H1 (cell line): ENCODE measurements around the gene BRD8. TPM values are rescaled to one million over a fixed set of nuclear protein-coding genes. Genes with fewer than 3 reads are reported as not detected.

Source experiments
- CTCF ChIA-PET: fragments of 300-600 bp; sonication (Branson Sonifier 250); formaldehyde crosslinking; loops from one replicate; lab custom pipeline; 2021; ENCODE audit not compliant: partially characterized antibody; lab: Charles Lee
- POLR2A ChIA-PET: fragments of 300-600 bp; sonication (Branson Sonifier 250); formaldehyde crosslinking; loops from one replicate; lab custom pipeline; 2021; ENCODE audit warnings: inconsistent platforms; ENCODE audit not compliant: partially characterized antibody; lab: Charles Lee
- DNase-seq, 2 experiments: peaks; one replicate each; pipeline versions ENCODE4 v3.0.0 to v3.0.0-alpha.2; 2010 to 2022; ENCODE audit warnings: low spot score in 2 of 2, low read depth in 1 of 2, mixed read lengths in 1 of 2
- FAIRE-seq: peaks from 2 replicates; lab custom pipeline; 2011; peaks lifted over from hg19 to GRCh38; lab: Jason Lieb, UNC
- H2AFZ ChIP-seq: 2 replicates; pipeline ENCODE4 v1.8.1; 2012; ENCODE audit warnings: low read length, inconsistent platforms
- H2AK5ac ChIP-seq: 2 replicates; pipeline ENCODE4 v1.6.1; 2013; ENCODE audit warnings: low read depth, low read length
- H2BK120ac ChIP-seq: replicated peaks from 2 replicates; pipeline ENCODE3; 2013; ENCODE audit warnings: low read depth, low read length, inconsistent platforms
- H2BK12ac ChIP-seq: 2 replicates; pipeline ENCODE4 v1.6.1; 2013; ENCODE audit warnings: low read depth, low read length
- H2BK15ac ChIP-seq: 2 replicates; pipeline ENCODE4 v1.6.1; 2013; ENCODE audit warnings: low read length
- H2BK20ac ChIP-seq: 2 replicates; pipeline ENCODE4 v1.6.1; 2013; ENCODE audit warnings: low read length
- H2BK5ac ChIP-seq: 2 replicates; pipeline ENCODE4 v1.6.1; 2013; ENCODE audit warnings: low read depth, low read length
- H3K14ac ChIP-seq: 2 replicates; pipeline ENCODE4 v1.6.1; 2013; ENCODE audit warnings: inconsistent platforms; ENCODE audit not compliant: insufficient read length
- H3K18ac ChIP-seq: 2 replicates; pipeline ENCODE4 v1.6.1; 2013; ENCODE audit warnings: low read length; ENCODE audit errors: extremely low read depth
- H3K23ac ChIP-seq: 2 replicates; pipeline ENCODE4 v1.6.1; 2013; ENCODE audit warnings: inconsistent platforms; ENCODE audit not compliant: insufficient read length
- H3K23me2 ChIP-seq: 2 replicates; pipeline ENCODE4 v1.6.1; 2013; ENCODE audit warnings: low read depth, low read length
- H3K27ac ChIP-seq: 2 replicates; pipeline ENCODE4 v1.6.1; 2011; ENCODE audit warnings: low read depth, low read length, inconsistent platforms
- H3K27me3 ChIP-seq, 4 experiments: replicated peaks in 1 of 4; 1 replicate in 1 of 4; 2 replicates in 3 of 4; pipeline versions ENCODE4 v1.6.1 to v1.8.1; 2011 to 2013; ENCODE audit warnings: low read length in 3 of 4, mild to moderate bottlenecking in 3 of 4, inconsistent platforms in 2 of 4, mixed read lengths in 2 of 4, moderate library complexity in 1 of 4; ENCODE audit not compliant: control insufficient read depth in 3 of 4, insufficient read depth in 3 of 4; ENCODE audit errors: extremely low read depth in 1 of 4
- H3K36me3 ChIP-seq, 4 experiments: 2 replicates each; pipeline versions ENCODE4 v1.6.1 to v1.8.1; 2011 to 2013; ENCODE audit warnings: mild to moderate bottlenecking in 4 of 4, low read length in 3 of 4, moderate library complexity in 2 of 4, control low read depth in 1 of 4, inconsistent platforms in 1 of 4; ENCODE audit not compliant: insufficient read depth in 4 of 4, control insufficient read depth in 2 of 4
- H3K4ac ChIP-seq: replicated peaks from 2 replicates; pipeline ENCODE3; 2013; ENCODE audit warnings: low read length, low read depth, mixed read lengths, inconsistent platforms; ENCODE audit not compliant: insufficient read length
- H3K4me1 ChIP-seq, 4 experiments: replicated peaks in 1 of 4; 1 replicate in 1 of 4; 2 replicates in 3 of 4; pipeline versions ENCODE4 v1.6.1 to v1.8.1; 2011 to 2013; ENCODE audit warnings: low read length in 3 of 4, inconsistent platforms in 2 of 4, mixed read lengths in 1 of 4; ENCODE audit not compliant: insufficient read depth in 4 of 4, control insufficient read depth in 3 of 4
- H3K4me2 ChIP-seq, 2 experiments: 2 replicates each; pipeline versions ENCODE4 v1.6.1 to v1.8.1; 2011 to 2013; ENCODE audit warnings: low read depth in 2 of 2, low read length in 2 of 2, control low read depth in 1 of 2, inconsistent platforms in 1 of 2, mild to moderate bottlenecking in 1 of 2; ENCODE audit not compliant: insufficient read depth in 1 of 2
- H3K4me3 ChIP-seq, 4 experiments: fragments of 200-600, 300-600 bp in 1 of 4; sonication (generic), shearing (Covaris generic), sonication (Bioruptor Twin) in 1 of 4; 2 replicates each; pipeline versions ENCODE4 v1.5.1 to v1.8.1; 2011 to 2016; ENCODE audit warnings: low read length in 4 of 4, low read depth in 3 of 4, control low read depth in 2 of 4, inconsistent platforms in 2 of 4, mild to moderate bottlenecking in 2 of 4, mixed read lengths in 1 of 4, moderate library complexity in 1 of 4; ENCODE audit not compliant: insufficient read depth in 2 of 4; ENCODE audit errors: extremely low read depth in 1 of 4
- H3K56ac ChIP-seq: replicated peaks from 2 replicates; pipeline ENCODE3; 2013; ENCODE audit warnings: low read depth, mild to moderate bottlenecking, mixed read lengths, low read length, inconsistent platforms; ENCODE audit not compliant: insufficient read length
- H3K79me1 ChIP-seq: 2 replicates; pipeline ENCODE4 v1.6.1; 2013; ENCODE audit warnings: low read depth, low read length, control low read depth
- H3K79me2 ChIP-seq, 2 experiments: 2 replicates each; pipeline versions ENCODE4 v1.6.1 to v1.8.1; 2012 to 2013; ENCODE audit warnings: low read length in 2 of 2, mild to moderate bottlenecking in 2 of 2, inconsistent platforms in 1 of 2; ENCODE audit not compliant: insufficient read depth in 2 of 2, control insufficient read depth in 1 of 2
- H3K9ac ChIP-seq, 4 experiments: replicated peaks in 1 of 4; 1 replicate in 1 of 4; 2 replicates in 3 of 4; pipeline versions ENCODE4 v1.6.1 to v1.8.1; 2011 to 2013; ENCODE audit warnings: low read depth in 3 of 4, low read length in 3 of 4, control low read depth in 2 of 4, mild to moderate bottlenecking in 2 of 4, moderate library complexity in 2 of 4, inconsistent platforms in 1 of 4; ENCODE audit errors: extremely low read depth in 1 of 4
- H3K9me3 ChIP-seq, 2 experiments: 2 replicates each; pipeline versions ENCODE4 v1.6.1 to v1.8.1; 2012 to 2013; ENCODE audit warnings: mild to moderate bottlenecking in 2 of 2, moderate library complexity in 2 of 2, control low read depth in 1 of 2, inconsistent platforms in 1 of 2, low read depth in 1 of 2, low read length in 1 of 2, mixed read lengths in 1 of 2; ENCODE audit not compliant: insufficient read depth in 2 of 2
- H4K20me1 ChIP-seq, 2 experiments: replicated peaks in 1 of 2; 2 replicates each; pipeline versions ENCODE3 to v1.8.1; 2011 to 2013; ENCODE audit warnings: inconsistent platforms in 2 of 2, low read length in 2 of 2, mild to moderate bottlenecking in 1 of 2; ENCODE audit not compliant: insufficient read depth in 2 of 2, control insufficient read depth in 1 of 2
- H4K5ac ChIP-seq: 2 replicates; pipeline ENCODE4 v1.6.1; 2013; ENCODE audit warnings: low read length, low read depth, mixed read lengths, inconsistent platforms; ENCODE audit not compliant: insufficient read length
- H4K8ac ChIP-seq: 2 replicates; pipeline ENCODE4 v1.8.0; 2013; ENCODE audit warnings: mild to moderate bottlenecking, moderate library complexity, low read length, inconsistent platforms; ENCODE audit not compliant: insufficient read depth; ENCODE audit errors: extremely low read depth
- H4K91ac ChIP-seq: replicated peaks from 2 replicates; pipeline ENCODE3; 2013; ENCODE audit warnings: low read length, mixed read lengths, inconsistent platforms; ENCODE audit not compliant: insufficient read length
- EGR1 ChIP-seq: IDR thresholded peaks from 2 replicates; pipeline ENCODE4 v1.6.1; 2011; ENCODE audit warnings: low read depth, low read length, borderline replicate concordance
- TBP ChIP-seq: IDR thresholded peaks from 2 replicates; pipeline ENCODE4 v1.6.1; 2011; ENCODE audit warnings: low read depth, low read length, improper control_type of control experiment
- WGBS, 2 experiments: shearing (Covaris generic) in 1 of 2; methylation state at CpG; one replicate each; pipeline versions ENCODE4 v1.1.6 to v1.1.7; 2013 to 2015; ENCODE audit warnings: low lambda C conversion rate in 2 of 2, mixed read lengths in 2 of 2, inconsistent platforms in 1 of 2, low coverage in 1 of 2, missing lambda C conversion rate in 1 of 2; ENCODE audit not compliant: insufficient replicate concordance in 2 of 2, insufficient coverage in 1 of 2, insufficient read length in 1 of 2; ENCODE audit errors: extremely low coverage in 1 of 2, missing lambda C conversion rate in 1 of 2; 5-methylcytosine and 5-hydroxymethylcytosine counted together
- polyA plus RNA-seq, 7 experiments: library from polyadenylated mRNA; depleted of rRNA in 3 of 7; stranded (reverse) in 5 of 7; unstranded in 2 of 7; fragments of >200 nt in 5 of 7; fragments of 200-250 nt in 2 of 7; gene quantifications; 1 replicate in 5 of 7; 2 replicates in 1 of 7; 4 replicates in 1 of 7; pipeline versions ENCODE4 v1.2.1 to v1.2.3, GENCODE V29; 2011 to 2013; ENCODE audit warnings: missing spikeins in 2 of 7, mixed read lengths in 2 of 7
- total RNA-seq: library from RNA; stranded (reverse); fragmentation: NEBNext Ultra II Directional; extraction: Animal tissue kit (Norgen Biotek cat#: 25700); gene quantifications from 2 replicates; pipeline ENCODE4 v1.2.1, GENCODE V29; 2021

Gene BRD8
- total and polyA plus RNA-seq, 2 of the 8 experiments (the other 6 are each of a cell fraction or from before 2014, with no cell fraction given): 37.8 to 75.8 TPM

- CTCF ChIA-PET: interaction anchor here (0.7 to 3.1 kb wide), 7 partner anchors 11 to 47 kb away, joined by 3 to 22 read pairs (median 7); no protein-coding TSS in a partner anchor
- H3K79me2 ChIP-seq: no peaks in the 10 kb centered on the region
- TF ChIP-seq EGR1 (no peak), TBP (no peak)
Measured at GRCh38 chr5:138111937-138112336, 66.5 kb downstream of the BRD8 start.

More at GRCh38 chr5:138111937-138112336, 66.5 kb downstream of the BRD8 start:
- Histone ChIP-seq H2BK5ac (no peak overlapping the region), H2AFZ (no peak overlapping the region), H3K4ac (no peak overlapping the region), H3K18ac (no peak overlapping the region), H2AK5ac (no peak overlapping the region), H2BK20ac (no peak overlapping the region), H3K9ac (no peak overlapping the region), H2BK120ac (no peak overlapping the region), H4K91ac (no peak overlapping the region), H2BK15ac (no peak overlapping the region), H3K23me2 (no peaks in the 10 kb centered on the region), H3K14ac (no peak overlapping the region), H4K8ac (no peak overlapping the region), H3K23ac (no peak overlapping the region), H3K79me1 (no peaks in the 10 kb centered on the region), H3K27ac (no peak overlapping the region), H3K9me3 (no peaks in the 10 kb centered on the region), H3K36me3 (no peaks in the 10 kb centered on the region), H3K4me1 (peaks cover 0 to 9% (median 5%) of the 10 kb centered on the region in 4 experiments; a peak in 5 of 7 replicates), H3K56ac (no peak overlapping the region), H3K4me3 (no peak overlapping the region), H2BK12ac (no peak overlapping the region), H4K5ac (no peak overlapping the region), H3K27me3 (no peaks in the 10 kb centered on the region), H3K4me2 (no peak overlapping the region), H4K20me1 (no peaks in the 10 kb centered on the region)
- FAIRE-seq: no peak
- POLR2A ChIA-PET: no interaction called here
- WGBS, 2 experiments: 84% methylated on average over 1 of the region's 1 CpG; no CpG with 5 or more reads in 1 of the 2 experiments
- DNase-seq: no peak
